Mucosa of descending colon (tissue), 3 donors: ENCODE data around the gene WNK2. TPM values are rescaled to one million over a fixed set of nuclear protein-coding genes. Genes with fewer than 3 reads are reported as not detected.

Experiments used
- ATAC-seq: fragments of 200-7000 bp; cut with Tn5 transposase; one replicate; pipeline ENCODE4 v1.9.1; 2020; ENCODE audit warnings: mild to moderate bottlenecking, moderate library complexity
- DNase-seq, 3 donors: peaks; one replicate each; pipeline ENCODE4 v3.0.0-alpha.2; 2020
- H3K36me3 ChIP-seq: fragments of 200-600 bp; one replicate; pipeline ENCODE4 v1.8.0; 2021; ENCODE audit warnings: low read depth, mild to moderate bottlenecking
- H3K4me1 ChIP-seq: fragments of 200-600 bp; one replicate; pipeline ENCODE4 v1.8.0; 2021; ENCODE audit warnings: low read depth, mild to moderate bottlenecking
- H3K4me3 ChIP-seq: fragments of 200-600 bp; one replicate; pipeline ENCODE4 v1.8.0; 2021; ENCODE audit warnings: mild to moderate bottlenecking
- H3K9me3 ChIP-seq: fragments of 200-600 bp; one replicate; pipeline ENCODE4 v1.8.0; 2021; ENCODE audit warnings: mild to moderate bottlenecking
- CTCF ChIP-seq: fragments of 200-600 bp; IDR thresholded peaks from one replicate; pipeline ENCODE4 v1.8.0; 2022; ENCODE audit warnings: antibody characterized with exemption, mild to moderate bottlenecking
- intact Hi-C, 2 donors: fragments of 100-400 bp; cut with DNase I in 1 of 2; cut with micrococcal nuclease in 1 of 2; formaldehyde crosslinking; loops; one replicate each; pipeline versions ENCODE4 v1.11.0 to v1.11.1; 2022; cut with DNase I, micrococcal nuclease
- total RNA-seq, 3 donors: library from RNA; stranded (reverse); fragmentation: NEBNext Ultra II Directional in 2 of 3; extraction: Animal tissue kit (Norgen Biotek cat#: 25700) in 2 of 3; gene quantifications; one replicate each; pipeline versions ENCODE4 v1.2.1 to v1.2.4, GENCODE V29; 2021 to 2023
- donor health status: DM: no; HTN: no; CAD: no; lungs with moderate emphysema.
- donor health status: DM: no; HTN: no; CAD: no.
- donor health status: DM: no; HTN: yes; CAD: no.

The WNK2 gene
- total RNA-seq, 3 donors from 2014 or later = 175 to 276 (median 201) TPM

DNA sequence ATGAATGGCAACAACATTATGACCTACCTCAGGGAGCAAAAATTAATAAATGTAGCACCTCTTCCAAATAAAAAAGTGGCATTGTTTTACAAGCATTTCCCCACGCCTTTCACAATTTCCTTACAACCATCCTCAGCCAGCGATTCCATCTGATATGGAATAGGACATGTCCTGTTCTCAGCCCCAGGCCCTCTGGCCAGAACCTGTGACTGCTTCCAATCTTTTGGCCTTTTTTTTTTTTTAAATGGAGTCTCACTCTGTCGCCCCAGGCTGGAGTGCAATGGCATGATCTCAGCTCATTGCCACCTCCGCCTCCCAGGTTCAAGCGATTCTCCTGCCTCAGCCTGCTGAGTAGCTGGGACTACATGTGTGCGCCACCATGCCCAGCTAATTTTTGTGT lies 16.8 kb upstream of the WNK2 start:
- Histone ChIP-seq H3K36me3 (no peaks in the 10 kb centered on the region), H3K9me3 (no peaks in the 10 kb centered on the region), H3K4me1 (peaks cover 3% of the 10 kb centered on the region), H3K4me3 (no peak overlapping the region)
- ATAC-seq = peak; percentile 9
- no peak for TF ChIP-seq CTCF
- DNase-seq = no peak
- intact Hi-C loops = loop anchor here in 1 of 2 donors (10.0 kb wide), 1 partner anchor 138 kb away; no protein-coding TSS in a partner anchor

DNA sequence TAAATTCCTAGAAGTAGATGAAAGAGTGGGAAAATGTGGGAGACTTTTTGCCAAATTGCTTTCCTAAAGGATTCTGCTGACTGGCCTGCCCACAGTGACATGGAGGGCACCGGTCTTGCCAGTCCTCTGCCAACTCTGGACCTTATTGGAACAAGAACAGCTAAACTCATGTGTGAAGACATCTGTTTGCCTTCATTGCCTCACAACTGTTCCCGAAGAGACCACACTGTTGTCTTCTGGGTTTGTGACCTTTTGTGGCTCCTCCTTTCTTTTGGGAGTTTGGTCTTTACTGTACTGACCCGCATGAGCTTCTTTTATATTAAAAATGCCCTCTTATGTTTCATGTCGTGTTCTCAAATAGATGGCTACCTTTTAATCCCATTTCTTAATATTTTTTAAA lies 16.1 kb upstream of the WNK2 start:
- no peak for TF ChIP-seq CTCF
- Histone ChIP-seq H3K4me3 (no peak overlapping the region), H3K36me3 (no peaks in the 10 kb centered on the region), H3K9me3 (no peaks in the 10 kb centered on the region), H3K4me1 (peaks cover 3% of the 10 kb centered on the region)
- DNase-seq = no peak
- intact Hi-C loops = loop anchor here in 1 of 2 donors (10.0 kb wide), 1 partner anchor 137 kb away; no protein-coding TSS in a partner anchor
- no peak for ATAC-seq

DNA sequence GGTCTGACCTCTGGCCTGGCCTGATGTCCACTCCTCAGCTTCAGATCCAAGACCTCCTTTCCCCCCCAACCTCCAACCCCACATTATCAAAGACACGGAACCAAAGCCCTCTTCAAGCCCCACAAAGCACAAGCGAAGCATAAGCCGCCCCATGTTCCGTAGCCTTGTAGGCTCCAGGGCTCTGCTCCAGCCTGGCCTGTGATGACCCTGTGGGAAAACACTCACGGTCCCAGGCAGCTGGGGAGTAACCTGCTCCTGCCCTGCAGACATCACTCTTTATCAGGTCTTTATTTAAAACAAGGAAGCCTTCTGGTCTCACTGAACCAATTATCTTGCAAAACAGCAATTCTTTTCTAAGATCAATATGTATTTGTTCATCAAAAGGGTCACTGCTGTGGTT lies 15.4 kb upstream of the WNK2 start:
- Histone ChIP-seq H3K4me3 (no peak overlapping the region), H3K36me3 (no peaks in the 10 kb centered on the region), H3K9me3 (no peaks in the 10 kb centered on the region), H3K4me1 (peaks cover 3% of the 10 kb centered on the region)
- DNase-seq (no peak), ATAC-seq (no peak)
- no peak for TF ChIP-seq CTCF
- intact Hi-C loops = loop anchor here in 1 of 2 donors (10.0 kb wide), 1 partner anchor 136 kb away; no protein-coding TSS in a partner anchor

- no peak for TF ChIP-seq CTCF
- Histone ChIP-seq H3K9me3 (no peaks in the 10 kb centered on the region), H3K36me3 (no peaks in the 10 kb centered on the region), H3K4me1 (peaks cover 3% of the 10 kb centered on the region), H3K4me3 (no peak overlapping the region)
- ATAC-seq (no peak), DNase-seq (no peak)
- intact Hi-C loops = loop anchor here in 1 of 2 donors (10.0 kb wide), 1 partner anchor 135 kb away; no protein-coding TSS in a partner anchor
These were observed 14.5 kb upstream of the WNK2 start for GRCh38 chr9:93169444-93169843.

- H3K4me3 ChIP-seq = no peak overlapping the region
- intact Hi-C loops = no loop called here
- H3K9me3 ChIP-seq = no peaks in the 10 kb centered on the region
These were observed 13.4 kb upstream of the WNK2 start for GRCh38 chr9:93170571-93170970.

More at GRCh38 chr9:93170571-93170970, 13.4 kb upstream of the WNK2 start:
- no peak for DNase-seq
- no peaks in the 10 kb centered on the region for H3K36me3 ChIP-seq
- ATAC-seq = no peak
- no peak for TF ChIP-seq CTCF
- peaks cover 3% of the 10 kb centered on the region for H3K4me1 ChIP-seq
